Stimulated activated CD4-positive, alpha-beta T cell treated with anti-CD3 and anti-CD28 coated beads, TNF-alpha, amount 100 ng/mL, for 24 hours (primary cell): Measurements from ENCODE around the gene IL20RB.
"Not testable (repeated sequence)": the region's sequence is repeated elsewhere in the genome, so short reads cannot be mapped to it uniquely, and the experiment has no call there.

ENCODE experiments used
- DNase-seq, 3 experiments: peaks; one replicate each; pipeline ENCODE4 v3.0.0-alpha.2; 2020; ENCODE audit warnings: low read depth in 3 of 3

IL20RB gene

DNA sequence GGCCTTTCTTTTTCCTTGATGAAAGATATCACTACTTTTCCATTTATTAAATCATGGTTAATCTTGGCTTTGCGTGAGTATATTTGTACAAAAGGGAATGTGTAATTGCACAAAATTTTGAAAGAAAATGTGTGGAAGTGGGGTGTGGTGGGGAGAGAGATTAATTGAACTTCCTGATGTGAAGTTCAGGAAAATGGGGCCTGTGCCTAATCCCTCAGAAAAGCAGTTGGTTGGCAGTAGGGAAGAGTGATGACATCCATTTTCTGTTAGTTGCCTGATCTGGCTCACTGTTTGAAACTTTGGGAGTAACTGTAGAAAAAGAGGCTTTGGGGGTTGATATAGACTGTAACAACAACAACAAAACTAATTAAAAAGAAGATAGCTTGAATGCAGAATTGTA lies 10.8 kb upstream of the IL20RB start:
- DNase-seq: no peak

DNA sequence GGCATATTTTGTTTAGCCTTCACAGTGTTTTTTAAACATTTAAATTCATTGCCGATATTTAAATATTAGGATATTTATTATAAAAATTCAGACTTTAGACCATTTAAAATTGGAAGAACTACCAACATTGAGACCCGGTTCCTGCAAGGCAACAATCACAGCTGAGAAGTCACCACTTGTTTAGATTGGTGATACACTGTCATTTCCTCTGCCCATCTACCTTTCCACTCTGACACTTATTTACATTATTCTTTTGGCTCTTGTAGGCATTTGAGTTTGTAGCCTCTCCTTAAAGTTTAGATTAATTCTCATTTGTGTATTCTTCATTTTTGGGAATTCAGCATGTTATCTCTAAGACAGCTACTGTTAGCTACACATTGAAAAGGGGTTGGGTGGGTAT lies 10.3 kb upstream of the IL20RB start:
- no peak for DNase-seq

DNA sequence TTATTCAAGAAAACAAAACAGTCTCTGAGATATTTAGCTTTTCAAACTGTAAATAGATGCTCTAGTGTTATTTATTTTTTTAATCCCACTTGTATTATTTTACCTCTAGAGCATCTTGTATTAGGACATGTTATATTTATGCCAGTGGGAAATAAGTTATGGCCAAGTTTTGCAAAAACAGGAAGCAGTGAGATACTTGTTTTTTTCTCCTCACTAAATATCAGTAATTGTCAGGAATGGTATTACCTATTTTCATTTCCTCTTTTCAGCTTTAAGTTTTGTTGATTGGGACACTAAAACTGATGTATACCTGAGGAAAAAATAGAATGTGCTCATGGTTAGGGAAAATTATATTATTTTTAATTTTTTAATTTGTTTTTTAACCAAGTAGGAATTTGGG lies 8.6 kb upstream of the IL20RB start:
- DNase-seq: no peak

DNA sequence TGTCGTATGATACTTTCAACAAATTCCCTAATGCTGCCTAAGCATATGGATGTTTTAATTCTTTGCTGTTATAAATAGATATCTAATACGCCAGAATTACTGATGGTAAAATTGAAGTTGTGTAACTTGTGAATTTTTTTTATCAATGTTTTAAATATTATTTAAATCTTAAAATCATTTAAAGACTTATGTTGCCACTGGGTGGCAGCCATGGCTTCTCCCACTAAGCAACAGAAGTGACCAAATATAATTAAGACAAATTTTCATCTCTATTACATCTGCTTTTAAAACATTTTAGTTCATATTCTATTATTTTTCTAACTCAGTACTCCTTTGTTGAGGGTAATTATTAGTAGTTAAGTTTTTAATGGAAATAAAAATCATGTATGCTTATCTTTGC lies 8.1 kb upstream of the IL20RB start:
- no peak for DNase-seq

DNA sequence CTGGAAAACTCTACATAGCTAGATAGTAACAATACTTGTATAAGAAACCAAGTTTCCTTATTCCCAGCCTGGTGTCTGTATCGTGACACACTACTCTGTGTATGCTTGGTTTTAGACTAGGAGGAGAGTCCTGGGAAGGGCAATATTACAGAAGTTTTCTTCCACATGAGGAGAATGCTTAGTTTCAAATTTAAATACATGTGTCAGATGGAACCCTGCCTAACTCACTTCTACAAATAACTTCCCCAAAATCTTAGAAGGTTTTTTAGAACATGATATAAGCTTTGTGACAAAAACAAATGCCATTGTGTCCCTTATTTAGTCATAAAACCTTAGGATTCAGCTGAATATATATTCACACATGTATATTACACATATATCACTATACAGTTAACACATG lies 7.2 kb upstream of the IL20RB start:
- no peak for DNase-seq

DNA sequence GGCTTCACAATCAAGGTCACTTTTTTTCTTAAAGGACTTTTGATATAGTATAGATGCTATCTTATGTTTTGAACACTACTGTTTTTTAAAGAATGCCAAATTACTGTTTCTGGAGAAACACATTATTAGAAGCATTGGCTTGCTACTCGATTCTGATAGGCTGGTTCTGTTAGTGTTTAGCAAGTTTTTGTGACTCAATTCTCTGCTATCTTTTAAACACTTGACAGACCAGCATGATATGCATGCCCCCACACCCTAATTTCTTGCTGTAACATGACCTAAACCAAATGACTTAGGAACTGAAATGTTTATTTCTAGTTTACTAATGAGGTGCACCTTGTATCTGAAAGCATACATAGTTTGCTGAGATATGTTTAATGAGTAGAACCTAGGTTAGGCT lies 5.5 kb upstream of the IL20RB start:
- no peak for DNase-seq

DNA sequence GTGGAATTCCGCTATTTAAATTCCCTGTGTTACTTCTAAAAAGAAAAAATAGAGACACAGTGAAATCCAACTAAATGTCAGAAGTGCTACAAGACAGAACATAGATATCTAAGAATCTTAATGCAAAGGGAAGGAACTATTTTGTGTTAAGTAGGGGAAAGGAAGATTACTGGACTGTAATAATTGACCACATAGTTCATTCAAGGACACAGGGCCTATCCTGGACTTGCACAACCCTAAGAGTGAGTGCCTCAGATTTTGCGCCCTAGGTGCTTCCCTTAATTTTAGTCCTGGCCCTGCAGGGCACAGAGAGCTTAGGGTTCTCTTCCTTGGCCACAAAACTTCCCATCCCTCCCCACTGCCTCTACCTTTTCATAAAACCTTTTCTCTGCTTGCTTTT lies 3.5 kb upstream of the IL20RB start:
- DNase-seq: no peak

DNA sequence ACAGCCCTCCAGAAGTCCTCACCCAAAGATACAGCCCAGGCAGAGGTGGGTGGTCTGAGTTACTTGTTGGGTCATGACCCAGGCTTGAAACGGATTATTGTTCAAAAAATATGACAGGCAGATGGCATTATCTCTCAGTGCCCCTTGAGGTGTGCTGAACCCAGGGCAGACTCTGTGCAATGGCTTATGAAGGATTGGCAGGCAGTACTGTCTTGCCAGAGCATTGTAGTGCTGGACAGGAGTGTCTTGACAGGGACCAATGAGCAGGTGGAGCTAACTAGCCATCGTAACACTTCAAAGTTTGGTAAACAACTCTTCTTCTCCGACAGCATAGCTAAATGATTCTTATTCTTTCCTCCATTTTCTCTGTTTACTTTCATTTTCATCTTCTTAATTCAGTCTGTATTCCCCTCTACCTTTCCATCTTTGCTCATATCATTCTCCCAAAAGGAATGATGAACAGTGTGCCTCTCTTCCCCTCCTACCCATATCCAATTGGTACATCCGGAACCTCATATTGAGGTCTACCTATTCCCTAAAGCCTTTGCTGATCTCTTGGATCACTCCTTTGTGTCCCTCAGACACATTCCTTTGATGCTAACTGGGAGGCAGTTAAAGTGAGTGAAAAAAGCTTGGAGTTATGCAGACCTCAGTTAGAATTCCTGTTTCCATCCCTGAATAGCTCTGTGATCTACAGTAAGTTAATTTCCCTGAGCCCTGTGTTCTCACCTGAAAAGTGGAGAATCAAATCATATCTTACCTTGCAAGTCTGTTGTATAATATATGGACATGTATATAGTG lies 2.6 kb upstream of the IL20RB start:
- no peak for DNase-seq

DNA sequence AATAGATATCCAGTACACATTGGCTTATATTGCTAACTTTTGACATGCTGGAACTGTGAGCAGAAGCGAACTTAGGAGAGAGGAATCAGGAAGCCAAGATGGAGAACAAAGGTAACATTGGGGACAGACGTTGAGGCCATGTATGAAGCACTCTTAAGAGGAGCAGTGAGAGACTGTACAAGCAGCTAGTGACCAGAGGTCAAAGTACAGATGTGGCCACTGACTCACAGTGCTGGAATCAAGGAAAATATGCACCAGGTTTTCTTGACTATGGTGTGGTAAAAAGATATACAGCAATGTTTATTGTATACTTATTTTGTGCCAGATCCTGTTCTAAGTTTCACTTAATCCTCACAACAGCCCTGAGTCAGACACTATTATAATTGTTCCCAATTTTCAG lies 2.0 kb upstream of the IL20RB start:
- no peak for DNase-seq

DNA sequence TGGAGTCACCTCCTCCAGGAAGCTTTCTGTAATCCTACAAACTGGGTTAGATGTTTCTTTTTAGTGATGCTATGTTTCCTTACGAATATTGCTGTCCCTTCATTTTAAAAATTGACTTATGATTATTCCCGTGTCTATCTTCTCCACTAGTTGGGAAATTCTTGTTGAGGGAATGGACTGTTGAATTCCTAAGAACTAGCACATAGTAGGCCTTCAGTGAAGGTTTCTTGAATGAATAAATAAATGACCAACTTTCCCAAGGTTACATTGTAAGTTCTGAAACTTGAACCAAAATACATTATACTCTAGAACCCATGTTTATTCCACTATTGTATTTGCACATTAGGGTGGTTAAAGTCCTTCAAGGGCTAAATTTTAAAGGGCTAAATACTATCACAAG lies 812 bp upstream of the IL20RB start:
- DNase-seq: no peak

DNA sequence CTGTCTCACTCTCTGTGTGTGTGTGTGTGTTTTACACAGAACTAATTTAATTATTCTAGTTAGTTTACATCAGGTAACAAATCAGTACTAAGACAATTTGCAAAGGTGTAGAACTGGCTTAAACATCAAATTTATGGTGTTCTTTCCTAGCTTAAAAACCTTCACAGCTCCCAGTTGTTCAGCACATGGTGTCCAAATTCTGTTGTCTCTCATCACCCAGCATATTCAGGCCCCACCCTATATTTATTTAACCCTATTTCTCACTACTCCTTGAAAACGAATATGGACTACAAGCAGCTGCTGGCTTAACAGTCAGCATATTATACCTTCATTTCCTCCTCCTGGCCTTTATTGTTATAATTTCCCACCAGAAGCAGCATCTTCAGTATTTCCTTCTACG lies 1.2 kb downstream of the IL20RB start:
- DNase-seq: no peak

DNA sequence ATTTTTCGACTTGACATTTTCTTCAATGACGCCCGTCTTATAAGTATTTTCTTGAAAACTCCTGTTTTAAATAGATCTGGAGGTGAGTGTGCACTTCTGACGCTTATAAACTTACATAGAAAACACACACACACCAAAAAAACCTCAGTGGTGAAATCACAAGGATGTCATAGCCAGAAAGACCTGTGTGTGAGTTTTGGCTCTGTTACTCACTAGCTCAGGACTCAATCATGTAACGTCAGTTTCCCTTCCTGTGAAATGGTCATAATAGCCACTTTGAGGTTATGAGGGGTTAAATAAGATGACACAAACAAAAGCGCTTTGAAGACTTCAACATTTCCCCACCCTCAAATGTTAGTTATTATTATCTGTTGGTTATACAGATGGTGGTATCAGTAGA lies 1.8 kb downstream of the IL20RB start:
- DNase-seq: no peak

DNA sequence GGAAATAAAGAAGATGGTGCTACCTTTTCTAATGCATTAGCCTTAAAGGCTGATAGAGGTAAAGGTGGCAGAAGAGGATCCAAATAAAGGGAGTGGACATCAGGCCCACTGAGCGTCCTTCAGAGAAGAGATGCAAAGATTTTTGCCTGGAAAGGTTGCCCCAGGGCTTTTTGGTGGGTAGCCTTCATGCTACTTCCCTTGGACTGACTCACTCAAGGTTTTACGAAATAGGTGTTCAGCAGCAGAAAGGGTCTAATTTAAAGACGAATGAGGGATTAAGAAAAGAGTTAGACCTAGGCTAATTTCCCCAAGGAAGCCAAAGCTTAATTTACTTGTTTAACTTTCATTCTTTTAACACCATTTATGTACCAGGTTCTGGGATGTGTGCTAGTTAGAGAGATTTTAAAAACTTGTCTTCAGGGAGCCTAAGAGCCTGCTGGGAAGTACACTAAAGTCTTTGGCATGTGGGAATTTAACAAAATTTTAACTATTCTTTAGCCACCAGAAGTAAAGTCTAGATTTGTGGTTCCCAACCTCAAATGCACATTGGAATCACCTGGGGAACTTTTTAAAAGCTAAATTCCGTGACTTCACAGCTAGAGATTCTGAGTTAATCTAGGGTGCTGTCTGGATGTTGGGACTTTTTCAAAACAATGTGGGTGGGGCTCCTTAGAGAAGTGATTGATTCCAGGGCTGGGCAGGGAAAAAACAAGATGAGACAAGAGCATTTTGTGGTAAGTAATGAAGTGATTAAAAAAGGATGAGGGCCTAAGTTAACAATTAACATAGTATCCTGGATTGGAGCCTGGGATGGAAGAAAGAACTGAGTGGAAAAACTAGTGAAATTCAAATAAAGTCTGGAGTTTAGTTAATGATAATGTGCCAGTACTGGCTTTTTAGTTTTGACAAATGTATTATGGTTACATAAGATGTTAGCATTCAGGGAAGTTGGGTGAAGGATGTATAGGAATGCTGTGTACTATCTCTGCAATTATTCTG lies 3.4 kb downstream of the IL20RB start:
- no peak for DNase-seq

DNA sequence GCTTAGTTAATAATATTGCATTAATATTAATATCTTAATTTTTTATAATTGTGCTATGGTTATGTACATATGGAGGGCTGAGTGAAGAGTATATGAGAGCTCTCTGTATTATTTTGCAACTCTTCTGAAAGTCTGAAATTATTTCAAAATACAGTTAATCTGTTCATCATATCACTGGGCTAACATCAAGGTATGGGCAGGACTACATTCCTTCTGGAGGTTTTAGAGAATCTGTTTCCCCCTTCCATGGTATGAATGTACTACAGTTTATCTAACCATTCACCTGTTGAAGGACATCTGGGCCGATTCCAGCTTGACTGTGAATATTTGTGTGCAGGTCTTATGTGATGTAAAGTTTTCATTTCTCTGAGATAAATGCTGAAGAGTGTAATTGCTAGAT lies 5.1 kb downstream of the IL20RB start:
- DNase-seq: no peak

DNA sequence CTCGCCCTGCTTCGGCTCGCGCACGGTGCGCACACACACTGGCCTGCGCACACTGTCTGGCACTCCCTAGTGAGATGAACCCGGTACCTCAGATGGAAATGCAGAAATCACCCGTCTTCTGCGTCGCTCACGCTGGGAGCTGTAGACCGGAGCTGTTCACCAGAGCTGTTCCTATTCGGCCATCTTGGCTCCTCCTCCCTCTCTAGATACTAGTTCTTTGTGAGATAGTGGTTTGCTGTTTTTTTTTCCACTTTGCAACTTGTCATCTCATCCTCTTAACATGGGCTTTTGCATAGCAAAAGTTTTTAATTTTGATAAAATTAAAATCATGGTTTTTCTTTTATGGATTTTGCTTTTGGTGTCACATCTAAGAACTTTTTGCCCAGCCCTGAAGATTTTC lies 11.8 kb downstream of the IL20RB start:
- DNase-seq: not testable (repeated sequence)

DNA sequence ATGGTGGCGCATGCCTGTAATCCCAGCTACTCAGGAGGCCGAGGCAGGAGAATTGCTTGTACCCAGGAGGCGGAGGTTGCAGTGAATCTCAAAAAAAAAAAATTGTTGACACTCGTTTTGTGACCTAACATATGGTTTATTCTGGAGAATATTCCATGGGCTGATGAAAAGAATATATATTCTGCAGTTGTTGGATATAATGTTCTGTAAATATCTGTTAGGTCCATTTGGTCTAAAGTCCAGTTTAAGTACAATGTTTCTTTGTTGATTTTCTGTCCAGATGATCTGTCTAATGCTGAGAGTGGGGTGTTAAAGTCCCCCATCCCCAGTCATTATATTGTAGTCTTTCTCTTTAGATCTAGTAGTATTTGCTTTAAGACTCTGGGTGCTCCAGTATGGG lies 15.6 kb downstream of the IL20RB start:
- DNase-seq: no peak

DNA sequence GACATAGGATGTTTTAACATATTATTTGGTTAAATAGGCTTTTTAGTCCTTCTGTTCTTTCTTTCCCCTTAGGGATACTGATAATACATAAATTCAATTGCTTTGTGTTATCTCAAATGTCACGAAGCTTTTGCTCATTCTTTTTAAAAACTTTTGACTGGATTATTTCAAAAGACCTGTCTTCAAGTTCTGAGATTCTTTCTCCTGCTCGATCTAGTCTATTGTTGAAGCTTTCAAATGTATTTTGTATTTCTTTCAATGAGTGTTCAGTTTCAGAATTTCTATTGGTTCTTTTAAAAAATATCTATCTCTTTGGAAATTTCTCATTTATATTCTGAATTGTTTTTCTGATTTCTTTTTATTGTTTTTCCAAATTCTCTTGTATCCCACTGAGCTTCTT lies 16.9 kb downstream of the IL20RB start:
- DNase-seq: no peak

DNA sequence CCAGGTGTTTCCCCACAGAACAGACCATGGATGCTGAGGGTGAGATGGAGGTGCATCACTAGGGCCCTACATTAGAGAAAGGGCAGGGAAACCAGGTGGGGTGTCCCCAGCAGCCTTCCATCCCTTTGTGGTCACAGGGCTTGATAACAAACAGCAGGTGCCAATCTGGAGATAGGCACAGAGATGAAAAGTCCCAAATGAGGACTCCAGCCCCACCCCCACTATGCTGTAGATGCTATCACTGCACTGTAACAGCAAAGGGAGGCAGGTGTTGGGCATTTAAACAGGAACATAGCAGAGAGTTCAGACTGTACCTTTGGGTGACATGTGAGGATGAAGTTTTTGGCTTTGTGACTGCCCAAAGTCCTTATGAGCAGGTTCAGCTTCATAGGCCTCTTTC lies 21.4 kb downstream of the IL20RB start:
- no peak for DNase-seq

DNA sequence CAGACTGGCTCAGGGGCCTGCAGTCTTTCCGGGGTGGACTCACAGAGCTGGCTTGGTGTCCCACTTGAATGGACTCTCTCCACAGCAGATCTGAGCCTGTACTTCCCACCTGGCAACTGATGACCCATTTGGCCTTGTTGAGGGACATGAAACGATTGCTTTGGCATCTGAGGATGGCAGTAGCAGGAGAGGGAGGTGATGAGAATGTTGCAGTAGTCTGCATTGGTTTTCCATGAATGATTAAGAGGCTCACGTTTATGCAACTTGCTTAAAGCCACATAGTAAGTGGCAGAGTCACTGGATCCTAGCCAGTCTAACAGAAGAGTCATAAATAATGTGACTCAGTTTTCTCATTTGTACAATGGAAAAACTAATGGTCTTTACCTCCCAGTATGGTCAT lies 21.9 kb downstream of the IL20RB start:
- no peak for DNase-seq

DNA sequence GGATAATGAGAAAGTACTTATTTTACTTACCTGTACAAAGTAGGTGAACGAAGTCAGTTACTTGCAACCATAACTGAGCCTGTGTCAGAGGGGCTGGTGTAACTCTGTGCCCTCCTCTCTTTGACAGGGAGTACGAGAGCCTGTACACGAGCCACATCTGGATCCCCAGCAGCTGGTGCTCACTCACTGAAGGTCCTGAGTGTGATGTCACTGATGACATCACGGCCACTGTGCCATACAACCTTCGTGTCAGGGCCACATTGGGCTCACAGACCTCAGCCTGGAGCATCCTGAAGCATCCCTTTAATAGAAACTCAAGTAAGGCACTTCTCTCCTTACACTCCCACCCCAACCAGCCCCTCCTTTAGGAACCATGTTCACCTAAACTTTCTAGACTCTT lies 24.2 kb downstream of the IL20RB start:
- no peak for DNase-seq

DNA sequence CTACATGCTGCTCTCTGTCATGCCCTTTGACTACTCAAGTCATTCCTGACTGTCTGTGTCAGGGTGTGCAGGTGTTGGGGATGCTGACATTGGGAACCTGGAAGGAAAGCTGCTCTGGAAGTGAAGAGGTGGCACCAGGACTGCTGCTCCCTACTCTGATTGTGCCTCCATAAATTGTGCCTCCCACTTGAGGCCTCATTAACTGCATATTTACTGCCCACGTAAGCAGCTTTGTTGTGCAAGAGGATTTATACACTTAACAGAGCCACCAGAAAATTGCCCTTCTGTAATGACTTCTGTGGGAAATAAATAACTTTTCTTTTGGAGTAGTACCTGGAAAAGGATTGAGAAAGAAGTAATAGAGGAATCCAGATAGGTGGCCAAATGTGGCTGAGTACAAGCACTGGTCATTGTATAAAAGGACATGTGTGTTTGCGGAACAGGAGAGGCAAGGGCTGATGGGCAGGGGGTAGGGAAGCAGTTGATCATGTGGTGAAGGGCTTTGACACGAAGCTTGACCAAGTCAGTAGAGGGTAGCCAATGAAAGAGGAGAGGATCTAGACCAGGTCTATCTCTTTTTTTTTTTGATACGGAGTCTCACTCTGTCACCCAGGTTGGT lies 24.8 kb downstream of the IL20RB start:
- DNase-seq: no peak

DNA sequence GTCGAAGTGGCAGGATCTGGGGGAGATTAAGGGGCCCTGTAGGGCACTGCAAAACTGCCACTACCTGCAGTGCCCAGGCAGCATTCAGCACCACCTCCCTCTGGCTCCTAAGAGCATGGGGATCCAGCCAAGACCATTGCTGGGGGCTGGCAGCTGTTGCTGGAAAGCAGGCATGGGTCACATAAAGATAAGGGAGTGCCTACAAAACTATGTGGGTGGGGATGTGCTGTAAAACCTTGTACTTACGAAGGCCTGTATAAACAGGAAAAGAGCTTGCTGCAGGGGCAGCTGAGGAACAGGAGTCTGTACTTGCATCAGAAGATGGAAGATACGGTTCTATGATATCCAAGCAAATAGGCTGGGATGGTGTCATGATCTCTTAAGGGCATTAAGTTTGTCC lies 27.1 kb downstream of the IL20RB start:
- no peak for DNase-seq
